ENCODE results near the gene CATSPERZ.
A peak's percentile ranks its signal among the peaks of the same experiment; 100 is the strongest.
"Not testable (repeated sequence)": the region's sequence is repeated elsewhere in the genome, so short reads cannot be mapped to it uniquely, and the experiment has no call there.

CATSPERZ gene

DNA sequence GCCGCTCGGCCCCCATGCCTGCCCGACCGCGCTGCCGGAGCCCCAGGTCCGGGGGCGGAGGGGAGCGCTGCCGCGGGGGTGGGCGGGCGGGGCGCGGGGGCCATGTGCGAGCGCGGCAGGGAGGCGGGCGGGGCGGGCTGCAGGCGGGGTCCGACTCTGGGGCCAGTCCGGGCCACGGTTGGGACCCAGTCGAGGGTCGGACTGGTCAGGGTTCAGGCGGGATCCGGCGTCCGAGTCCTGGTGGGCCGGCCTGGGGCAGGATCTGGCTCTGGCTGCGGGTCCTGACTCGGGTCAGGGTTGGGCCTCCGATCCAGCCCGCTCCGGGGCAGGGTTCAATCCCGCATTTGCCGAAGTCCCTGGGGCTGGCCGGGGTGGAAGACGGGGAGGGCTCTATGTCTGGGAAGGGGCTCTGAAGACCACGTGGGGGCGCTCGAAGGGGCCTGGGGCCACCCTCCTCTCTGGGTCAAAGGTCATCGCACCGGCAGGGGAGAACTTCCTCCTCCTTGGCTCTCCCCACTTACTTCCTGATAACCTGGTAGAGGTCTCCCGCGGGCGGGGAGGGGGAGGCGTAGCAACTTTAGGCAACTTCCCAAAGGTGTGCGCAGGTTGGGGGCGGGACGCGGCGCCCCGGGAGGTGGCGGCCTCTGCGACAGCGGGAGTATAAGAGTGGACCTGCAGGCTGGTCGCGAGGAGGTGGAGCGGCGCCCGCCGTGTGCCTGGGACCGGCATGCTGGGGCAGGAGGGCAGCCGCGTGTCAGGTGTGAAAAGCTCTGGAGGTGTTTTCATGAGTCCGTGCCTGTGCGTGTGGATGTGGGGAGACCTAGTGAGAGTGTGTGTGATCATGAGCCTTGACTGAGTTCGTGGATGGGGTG, 5.8 kb downstream of the CATSPERZ start:
- no peak for TF ChIP-seq CTCF (IDR thresholded peaks at IDR 0.05; ENCODE audit: low read length, missing control alignments)
- peak overlapping the region; percentile 74 for H3K4me3 ChIP-seq (replicated peaks; ENCODE audit: low read depth, low read length)
- DNase-seq (ENCODE audit: low read depth) = peak; percentile 36

- TF ChIP-seq CTCF (IDR thresholded peaks at IDR 0.05; ENCODE audit: low read length, missing control alignments) = no peak
- peak overlapping the region; percentile 74 for H3K4me3 ChIP-seq (replicated peaks; ENCODE audit: low read depth, low read length)
- no peak for DNase-seq (ENCODE audit: low read depth)
These were observed 6.4 kb downstream of the CATSPERZ start for GRCh38 chr11:64306563-64306875.

GRCh38 chr11:64306876-64307622, 6.9 kb downstream of the CATSPERZ start:
- peak overlapping the region; percentile 74 for H3K4me3 ChIP-seq (replicated peaks; ENCODE audit: low read depth, low read length)
- TF ChIP-seq CTCF (IDR thresholded peaks at IDR 0.05; ENCODE audit: low read length, missing control alignments) = no peak
- DNase-seq (ENCODE audit: low read depth) = peak; percentile 41

- not testable (repeated sequence) for H3K4me3 ChIP-seq (replicated peaks; ENCODE audit: low read depth, low read length); DNase-seq (ENCODE audit: low read depth)
These were observed 7.6 kb downstream of the CATSPERZ start for GRCh38 chr11:64307795-64308194.

- TF ChIP-seq CTCF (IDR thresholded peaks at IDR 0.05; ENCODE audit: low read length, missing control alignments) = no peak
- DNase-seq (ENCODE audit: low read depth) = no peak
- no peak overlapping the region for H3K4me3 ChIP-seq (replicated peaks; ENCODE audit: low read depth, low read length)
These were observed 12.8 kb downstream of the CATSPERZ start for GRCh38 chr11:64312947-64313346.

- no peak overlapping the region for H3K4me3 ChIP-seq (replicated peaks; ENCODE audit: low read depth, low read length)
- no peak for TF ChIP-seq CTCF (IDR thresholded peaks at IDR 0.05; ENCODE audit: low read length, missing control alignments)
- peak; percentile 32 for DNase-seq (ENCODE audit: low read depth)
These were observed 13.5 kb downstream of the CATSPERZ start for GRCh38 chr11:64313491-64314145.

GRCh38 chr11:64314146-64314804, 14.1 kb downstream of the CATSPERZ start:
- no peak for TF ChIP-seq CTCF (IDR thresholded peaks at IDR 0.05; ENCODE audit: low read length, missing control alignments)
- DNase-seq (ENCODE audit: low read depth) = no peak
- no peak overlapping the region for H3K4me3 ChIP-seq (replicated peaks; ENCODE audit: low read depth, low read length)

Measured in fibroblast of pulmonary artery (primary cell).